GM18909 (cell line): ENCODE results near the gene ZNF774.
"Not testable (repeated sequence)": the region's sequence is repeated elsewhere in the genome, so short reads cannot be mapped to it uniquely, and the experiment has no call there.

Source experiments
- ATAC-seq: cut with Tn5 transposase; IDR thresholded peaks from one replicate; pipeline ENCODE4 v1.9.1; 2021; ENCODE audit warnings: mild to moderate bottlenecking; ENCODE audit not compliant: unreplicated experiment, poor library complexity

Gene ZNF774

DNA sequence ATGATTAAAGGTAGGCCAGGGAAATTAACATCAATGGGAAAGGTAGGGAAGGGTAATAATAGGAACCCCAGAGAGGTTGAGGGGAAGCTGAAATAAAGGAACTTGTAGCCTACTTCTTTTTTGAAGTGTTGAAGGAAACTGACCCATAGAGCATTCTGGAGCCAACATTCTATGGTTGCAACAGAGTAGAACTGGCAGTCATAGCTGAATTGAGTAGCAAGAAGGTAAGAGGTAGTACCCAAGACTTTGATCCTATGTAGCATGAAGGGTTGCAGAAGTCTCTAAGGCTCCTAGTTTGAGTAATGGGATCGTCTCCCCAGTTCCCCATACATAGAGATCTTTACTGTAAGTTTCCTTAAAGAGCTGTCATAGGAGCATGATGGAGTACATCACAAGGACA is 7.4 kb upstream of the ZNF774 start:
- ATAC-seq = no peak

DNA sequence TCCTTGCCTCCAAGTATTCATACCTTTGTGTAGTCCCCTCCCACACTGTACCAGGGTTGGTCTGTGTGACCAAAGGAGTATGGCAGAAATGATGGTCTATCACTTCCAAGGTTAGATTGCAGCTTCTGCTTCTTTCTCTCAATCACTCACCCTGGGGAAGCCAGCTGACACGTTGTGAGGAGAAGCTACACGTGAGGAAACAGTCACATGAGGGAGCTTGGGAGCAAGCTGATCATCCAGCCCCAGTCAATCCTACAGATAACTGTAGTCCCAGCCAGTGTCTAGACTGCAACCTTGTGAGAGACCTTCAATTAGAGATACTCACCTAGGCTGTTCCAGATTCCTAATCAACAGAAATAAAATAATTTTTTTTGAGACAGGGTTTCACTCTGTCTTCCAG is 6.2 kb upstream of the ZNF774 start:
- no peak for ATAC-seq

DNA sequence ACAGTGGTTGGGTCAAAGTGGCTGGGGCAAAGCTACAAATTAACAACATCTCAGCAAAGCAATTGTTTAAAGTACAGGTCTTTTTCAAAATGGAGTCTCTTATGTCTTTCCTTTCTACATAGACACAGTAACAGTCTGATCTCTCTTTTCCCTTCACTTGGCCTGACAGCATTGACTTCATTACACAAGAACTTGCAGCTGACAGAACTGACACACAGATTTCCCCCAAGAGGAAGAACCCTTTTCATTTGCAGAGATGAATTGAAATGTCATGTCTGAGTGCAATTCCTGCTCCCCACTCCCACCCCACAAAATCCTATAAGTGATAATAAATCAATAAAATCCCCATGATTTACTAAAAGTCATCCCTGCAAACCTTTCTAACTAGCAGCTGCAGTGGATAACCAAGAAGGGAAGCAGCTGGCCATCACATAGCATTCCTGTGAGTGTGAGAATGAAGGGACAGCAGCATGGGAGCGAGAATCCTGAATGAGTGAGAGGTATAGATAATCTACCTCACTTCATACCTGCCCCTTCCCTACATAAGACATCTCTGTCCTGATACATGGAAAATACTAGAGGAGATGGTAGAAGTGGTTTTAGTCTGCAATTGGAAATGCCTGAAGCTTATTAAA is 4.5 kb upstream of the ZNF774 start:
- ATAC-seq = not testable (repeated sequence)

DNA sequence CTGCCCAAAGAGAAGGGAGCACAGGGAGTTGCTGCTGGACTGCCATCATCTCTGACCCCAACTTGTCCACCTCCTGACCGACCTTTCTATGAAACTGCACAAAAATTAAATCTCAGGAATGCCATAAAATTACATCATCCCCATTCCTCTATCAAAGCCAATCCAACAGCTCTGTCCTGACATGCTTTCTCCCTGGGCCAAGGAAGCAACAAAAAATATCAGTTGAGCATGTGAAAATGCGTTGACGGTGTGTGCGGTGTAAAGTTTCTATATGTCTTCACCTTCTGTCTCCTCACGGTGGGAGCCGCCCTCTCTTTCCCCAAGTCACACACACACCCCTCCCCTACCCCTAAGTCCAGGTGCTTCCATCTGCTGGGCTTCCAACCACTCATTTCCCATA is 3.6 kb upstream of the ZNF774 start:
- no peak for ATAC-seq

DNA sequence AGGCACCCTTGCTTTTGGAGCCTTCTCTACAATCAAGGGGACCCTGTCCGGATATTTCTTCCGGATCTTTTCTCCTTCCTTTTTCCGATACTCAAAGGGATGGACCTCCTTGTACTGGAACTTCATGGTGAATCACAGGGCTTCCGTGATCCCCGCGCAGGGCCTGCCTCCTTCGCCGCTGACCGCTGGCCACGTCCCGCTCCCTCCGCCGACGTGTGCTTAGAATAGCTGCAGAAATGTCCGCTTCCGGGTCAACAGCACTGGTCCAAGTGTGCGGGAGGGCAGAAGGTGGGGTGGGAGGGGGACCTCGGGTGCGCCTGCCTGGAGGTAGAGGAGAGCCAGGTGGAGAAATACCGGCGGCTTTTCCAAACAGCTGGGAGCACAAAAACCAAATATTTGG is 3.0 kb upstream of the ZNF774 start:
- ATAC-seq = no peak

DNA sequence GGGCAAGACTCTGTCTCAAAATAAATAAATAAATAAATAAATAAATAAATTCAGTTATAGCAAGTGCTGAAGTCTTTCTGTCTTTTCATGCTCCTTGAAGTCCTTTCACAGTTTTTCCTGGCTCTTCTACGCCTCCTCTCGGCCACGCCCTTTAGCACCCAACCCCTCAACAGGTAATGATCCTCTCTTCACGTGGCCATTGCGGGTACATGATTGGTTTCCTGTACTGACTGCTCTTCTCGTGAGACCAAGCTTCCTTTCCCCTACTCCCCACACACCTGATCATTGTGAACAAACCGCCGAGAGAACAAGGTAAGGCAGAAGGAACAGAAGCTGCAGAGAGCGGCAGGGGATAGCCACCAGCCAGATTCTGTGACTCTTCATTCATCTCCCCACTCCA is 2.3 kb upstream of the ZNF774 start:
- ATAC-seq = no peak

DNA sequence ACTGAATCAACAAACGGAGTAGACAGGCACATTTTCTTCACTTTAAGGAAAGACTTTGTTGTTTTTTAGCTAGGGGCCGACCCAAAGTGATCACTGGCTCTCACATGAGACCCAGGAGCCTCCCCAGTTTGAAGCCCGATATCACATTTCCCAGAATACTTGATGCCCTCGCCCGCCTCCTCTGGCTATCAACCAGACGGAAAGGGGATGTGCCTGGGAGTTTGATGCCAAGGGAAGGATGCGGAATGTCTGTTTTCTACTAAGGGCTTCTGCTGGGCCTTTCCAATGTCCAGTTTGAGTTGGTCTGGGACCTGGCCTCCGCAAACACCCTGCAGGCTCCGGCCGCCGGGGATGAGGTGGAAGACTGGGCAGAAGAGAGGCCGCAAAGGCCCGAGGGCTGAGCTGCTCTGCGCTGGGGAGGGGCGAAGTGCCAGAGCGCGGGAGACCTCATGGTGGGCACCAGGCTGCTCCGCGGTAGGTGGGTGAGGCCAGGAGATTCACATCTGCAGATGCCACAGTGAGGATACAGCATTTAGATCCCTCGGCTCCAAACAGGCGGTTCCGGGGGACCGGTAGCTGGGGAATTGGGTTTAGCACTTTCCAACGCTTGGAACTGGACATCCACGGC is 491 bp upstream of the ZNF774 start:
- ATAC-seq = peak; percentile 24

DNA sequence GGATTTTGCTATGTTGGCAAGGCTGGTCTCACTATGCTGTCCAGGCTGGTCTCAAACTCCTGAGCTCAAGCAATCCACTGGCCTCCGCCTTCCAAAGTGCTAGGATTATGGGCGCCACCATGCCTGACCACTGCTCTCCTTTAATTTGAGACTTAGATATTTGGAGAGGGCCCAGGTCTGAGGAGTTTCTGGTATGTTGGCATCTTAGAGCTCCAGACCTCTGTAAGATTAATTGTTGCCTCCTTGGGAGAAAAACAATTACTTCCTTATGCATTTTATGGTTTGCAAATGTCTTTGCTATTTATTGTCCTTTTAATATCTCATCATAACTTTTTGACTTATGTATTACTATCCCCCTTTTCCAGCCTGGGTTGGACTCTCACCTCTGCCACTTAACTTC is 2.9 kb downstream of the ZNF774 start:
- no peak for ATAC-seq

DNA sequence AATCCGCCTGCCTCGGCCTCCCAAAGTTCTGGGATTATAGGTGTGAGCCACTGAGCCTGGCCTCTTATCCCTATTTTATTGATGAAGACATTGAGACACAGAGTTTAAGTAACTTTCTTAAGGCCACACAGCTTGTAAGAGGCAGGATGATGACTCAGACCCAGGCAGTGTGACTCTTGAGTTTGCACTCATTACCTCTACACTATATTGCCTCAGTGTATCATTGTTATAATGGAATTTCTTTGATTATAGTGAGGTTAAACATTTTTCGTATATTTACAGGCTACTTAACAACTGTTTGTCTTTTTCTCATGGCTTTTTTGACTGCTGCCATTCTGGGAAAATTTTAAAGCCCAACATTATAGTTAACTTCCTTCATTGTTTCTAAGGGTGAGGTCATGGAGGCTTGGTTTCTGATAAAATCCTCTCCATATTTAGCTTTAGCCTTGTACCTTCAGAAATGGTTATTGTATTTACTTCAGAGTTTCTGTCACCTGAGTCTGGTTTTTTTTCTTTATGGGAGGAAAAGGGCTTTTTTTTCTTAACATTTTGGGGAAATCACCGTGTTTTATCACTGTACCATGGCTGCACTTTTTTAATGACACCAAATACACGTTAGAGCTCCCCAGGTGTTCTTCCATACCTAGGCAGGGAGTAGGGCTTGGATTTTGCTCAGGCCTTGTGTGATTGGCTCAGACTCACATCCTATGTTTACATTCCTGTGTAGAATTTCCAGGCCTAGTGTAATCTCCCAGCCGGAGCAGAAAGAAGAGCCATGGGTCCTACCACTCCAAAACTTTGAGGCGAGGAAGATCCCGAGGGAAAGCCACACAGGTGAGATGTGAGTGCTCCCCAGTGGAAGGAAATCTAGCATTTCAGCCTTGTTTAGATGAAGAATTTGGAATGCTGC is 6.3 kb downstream of the ZNF774 start:
- ATAC-seq = no peak

DNA sequence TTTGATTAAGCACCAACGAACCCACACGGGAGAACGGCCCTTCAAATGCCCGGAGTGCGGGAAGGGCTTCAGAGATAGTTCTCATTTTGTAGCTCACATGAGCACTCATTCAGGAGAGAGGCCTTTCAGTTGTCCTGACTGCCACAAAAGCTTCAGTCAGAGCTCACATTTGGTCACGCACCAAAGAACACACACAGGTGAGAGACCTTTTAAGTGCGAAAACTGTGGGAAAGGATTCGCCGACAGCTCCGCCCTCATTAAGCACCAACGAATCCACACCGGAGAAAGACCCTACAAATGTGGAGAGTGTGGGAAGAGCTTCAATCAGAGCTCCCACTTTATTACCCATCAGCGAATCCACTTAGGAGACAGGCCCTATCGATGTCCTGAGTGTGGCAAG is 8.7 kb downstream of the ZNF774 start:
- no peak for ATAC-seq

DNA sequence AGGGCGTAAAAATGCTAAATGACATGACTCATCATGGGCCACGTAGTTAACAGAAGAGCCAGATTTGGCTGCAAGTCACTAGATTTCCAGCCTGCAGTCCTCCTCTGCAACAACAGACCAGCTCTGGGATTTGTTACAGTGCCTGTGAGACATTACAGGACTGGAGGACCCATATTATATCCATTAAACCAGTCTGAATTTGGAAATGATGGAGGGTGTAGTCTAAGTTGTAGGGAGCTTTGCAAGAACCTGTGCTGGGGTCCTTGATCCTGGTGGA is 10.8 kb downstream of the ZNF774 start:
- no peak for ATAC-seq

DNA sequence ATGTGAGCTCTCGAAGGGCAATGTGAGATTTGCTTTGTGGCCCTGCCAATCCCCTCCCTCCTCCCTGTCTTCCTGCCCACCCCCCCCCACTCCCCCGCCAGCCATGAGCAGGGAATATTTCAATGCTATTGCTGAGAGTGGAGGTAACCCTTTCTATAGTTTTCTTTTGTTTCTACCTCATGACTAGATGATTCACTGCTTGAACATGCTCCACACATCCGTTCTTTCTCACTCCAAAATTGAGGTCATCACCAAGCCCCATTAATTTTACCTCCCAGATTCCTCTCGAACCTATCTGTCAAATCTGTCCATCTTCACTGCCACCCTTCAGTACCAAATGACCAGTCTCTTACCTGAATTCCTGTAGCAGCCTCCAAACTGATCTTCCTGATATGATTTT is 12.2 kb downstream of the ZNF774 start:
- no peak for ATAC-seq

DNA sequence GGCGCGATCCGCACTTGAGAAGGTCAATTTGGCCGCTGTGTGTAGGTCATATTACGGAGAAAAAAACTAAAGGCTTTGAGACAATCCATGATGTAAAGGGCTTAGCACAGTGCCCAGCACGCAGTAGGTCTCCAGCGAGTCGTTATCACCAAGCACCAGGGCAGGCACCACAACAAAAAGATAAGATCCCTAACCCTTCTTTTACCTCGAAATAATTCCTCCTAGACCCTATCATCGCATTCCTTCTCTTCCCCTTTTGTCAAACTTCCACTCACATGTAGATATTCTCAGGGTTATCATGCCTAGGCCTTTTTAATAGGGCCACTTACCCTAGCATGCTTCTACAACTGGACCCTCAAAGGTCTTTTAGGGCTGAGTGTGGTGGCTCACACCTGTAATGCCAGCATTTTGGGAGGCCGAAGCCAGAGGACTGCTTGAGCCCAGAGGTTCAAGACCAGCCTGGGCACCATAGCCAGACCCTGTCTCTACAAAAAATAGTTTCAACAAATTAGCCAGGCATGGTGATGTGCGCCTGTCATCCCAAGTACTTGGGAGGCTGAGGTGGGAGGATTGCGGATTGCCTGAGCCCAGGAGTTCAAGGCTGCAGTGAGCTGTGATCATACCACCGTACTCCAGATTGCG is 13.5 kb downstream of the ZNF774 start:
- ATAC-seq = no peak

DNA sequence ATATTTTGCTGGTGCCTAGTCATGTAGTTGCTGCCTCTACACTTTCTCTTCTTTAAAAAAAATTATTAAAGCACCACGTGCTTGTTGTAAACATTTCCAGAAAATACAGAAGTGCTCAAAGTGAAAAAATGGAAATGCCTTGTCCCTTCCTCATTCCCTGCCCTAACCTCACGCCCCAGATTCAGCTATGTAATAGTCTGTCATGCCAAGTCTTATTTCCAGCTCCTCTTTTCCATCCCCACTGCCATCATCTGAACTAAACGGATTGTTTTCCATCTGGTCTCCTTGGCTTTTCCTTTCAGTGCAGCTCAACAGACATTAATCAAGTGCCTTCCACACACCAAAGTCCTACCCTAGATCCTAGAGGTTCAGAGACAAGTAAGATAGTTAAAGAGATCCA is 15.5 kb downstream of the ZNF774 start:
- ATAC-seq = no peak

DNA sequence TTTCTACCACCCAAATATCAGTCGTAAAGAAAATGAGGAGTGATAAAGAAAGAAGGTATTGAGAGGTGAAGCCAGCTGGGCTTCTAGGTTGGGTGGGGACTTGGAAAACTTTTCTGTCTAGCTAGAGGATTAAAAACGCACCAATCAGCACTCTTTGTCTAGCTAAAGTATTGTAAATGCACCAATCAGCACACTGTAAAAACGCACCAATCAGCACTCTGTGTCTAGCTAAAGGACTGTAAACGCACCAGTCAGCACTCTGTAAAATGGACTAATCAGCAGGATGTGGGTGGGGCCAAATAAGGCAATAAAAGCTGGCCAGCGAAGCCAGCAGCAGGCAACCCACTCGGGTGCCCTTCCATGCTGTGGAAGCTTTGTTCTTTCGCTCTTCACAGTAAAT is 23.0 kb downstream of the ZNF774 start:
- no peak for ATAC-seq

DNA sequence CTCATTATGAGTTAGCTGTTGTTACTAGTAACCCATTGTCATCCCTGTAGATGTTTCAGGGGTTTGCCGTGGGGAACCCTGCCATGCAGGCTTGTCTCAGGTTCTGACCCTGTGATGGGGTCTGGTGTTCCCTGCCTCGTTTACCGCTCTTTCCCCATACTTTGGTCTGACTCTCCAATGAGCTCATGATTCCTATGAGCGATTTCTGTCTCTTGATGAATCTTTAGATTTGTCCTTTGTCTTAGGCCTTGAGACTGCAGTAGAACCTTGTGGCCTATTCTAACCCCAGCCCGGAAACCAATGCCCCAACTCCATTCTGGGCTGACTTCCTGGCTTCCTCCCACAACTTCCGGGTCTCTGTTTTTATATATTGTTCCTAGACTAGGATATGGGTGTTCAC is 24.7 kb downstream of the ZNF774 start:
- ATAC-seq = no peak

DNA sequence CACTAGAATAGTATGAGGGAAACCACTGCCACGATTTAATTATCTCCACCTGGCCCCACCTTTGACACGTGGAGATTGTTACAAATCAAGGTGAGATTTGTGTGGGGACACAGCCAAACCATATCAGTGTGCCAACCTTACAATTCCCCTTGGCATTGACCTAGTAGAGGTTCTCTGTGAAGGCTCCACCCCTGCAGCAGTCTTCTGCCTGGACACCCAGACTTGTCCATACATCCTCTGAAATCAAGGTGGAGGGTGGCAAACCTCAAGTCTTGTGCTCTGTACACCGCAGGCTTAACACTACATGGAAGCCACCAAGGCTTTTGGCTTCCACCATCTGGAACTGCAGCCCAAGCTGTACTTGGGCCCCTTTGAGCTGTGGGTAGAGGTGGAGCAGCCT is 27.2 kb downstream of the ZNF774 start:
- no peak for ATAC-seq

DNA sequence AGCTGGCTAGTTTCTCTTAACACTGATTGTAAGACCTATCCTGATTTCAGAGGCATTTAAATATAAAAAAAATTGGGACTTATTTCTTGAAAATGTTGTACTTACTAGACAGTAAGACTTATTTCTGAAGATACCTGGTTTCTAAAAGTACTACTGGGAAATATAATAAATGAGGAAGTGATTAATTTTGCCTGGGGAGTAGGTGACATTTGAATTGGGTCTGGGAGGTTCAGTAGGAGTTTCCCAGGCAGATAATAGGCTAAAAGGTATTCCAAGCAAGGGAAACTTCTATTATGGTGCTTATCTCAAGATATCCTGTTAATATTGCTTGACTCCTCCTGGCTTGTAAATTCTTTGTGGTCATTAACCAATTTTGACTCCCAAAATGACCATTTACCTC is 29.4 kb downstream of the ZNF774 start:
- no peak for ATAC-seq

DNA sequence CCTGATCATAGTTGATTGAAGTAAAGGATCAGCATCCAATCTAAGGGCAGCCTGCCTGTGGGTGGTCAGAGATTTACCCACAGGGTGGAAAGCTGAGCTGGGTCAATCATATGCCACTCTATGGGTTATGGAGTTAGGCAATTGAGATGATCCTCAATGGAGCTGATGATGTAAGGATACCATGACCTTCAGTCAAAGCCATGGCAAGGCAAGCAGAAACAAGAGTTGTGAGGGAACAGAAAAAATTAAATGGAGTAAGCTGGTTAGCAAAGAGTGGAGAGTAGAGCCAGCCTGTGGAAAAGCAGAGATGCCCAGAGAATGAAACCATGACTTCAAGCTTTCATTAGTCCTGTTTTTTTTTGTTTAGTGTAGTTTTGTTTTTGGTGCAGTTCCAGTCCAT is 30.2 kb downstream of the ZNF774 start:
- no peak for ATAC-seq

DNA sequence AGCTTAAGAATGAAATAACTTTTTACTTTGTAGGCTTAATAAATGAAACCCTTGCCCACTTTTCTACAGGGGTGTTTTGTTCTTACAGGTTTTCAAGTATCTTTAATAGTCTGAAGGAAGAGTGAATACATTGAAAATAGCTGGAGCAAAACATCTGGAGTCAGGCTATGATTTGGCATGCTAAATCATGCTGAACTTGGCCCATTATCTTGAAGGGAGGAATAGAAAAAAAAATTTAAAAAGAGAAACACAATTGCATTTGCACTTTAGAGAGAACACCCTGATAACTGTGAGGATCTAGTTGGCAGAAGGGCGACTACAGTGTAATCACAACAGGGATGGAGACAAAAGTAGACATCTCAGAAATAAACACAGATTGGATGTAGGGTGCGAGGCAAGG is 34.1 kb downstream of the ZNF774 start:
- no peak for ATAC-seq
